ELR (cell line): ENCODE results near the gene CCDC88B.

Source experiments
- DNase-seq: peaks from one replicate; pipeline ENCODE4 v3.0.0-alpha.2; 2015; ENCODE audit warnings: low read depth

Gene CCDC88B

GRCh38 chr11:64359712-64360445 is 19.9 kb downstream of the CCDC88B start:
- no peak for DNase-seq

- DNase-seq: no peak
These were observed 20.5 kb downstream of the CCDC88B start for GRCh38 chr11:64360448-64360921.

GRCh38 chr11:64361659-64362058 is 21.7 kb downstream of the CCDC88B start:
- no peak for DNase-seq

- DNase-seq: no peak
These were observed 22.3 kb downstream of the CCDC88B start for GRCh38 chr11:64362339-64362738.

GRCh38 chr11:64364435-64364834 is 24.4 kb downstream of the CCDC88B start:
- DNase-seq: no peak

GRCh38 chr11:64364911-64365310 is 24.9 kb downstream of the CCDC88B start:
- DNase-seq: no peak

GRCh38 chr11:64366751-64367150 is 26.7 kb downstream of the CCDC88B start:
- DNase-seq: peak; percentile 33

GRCh38 chr11:64367931-64368672 is 28.1 kb downstream of the CCDC88B start:
- DNase-seq: no peak

GRCh38 chr11:64368673-64369074 is 28.7 kb downstream of the CCDC88B start:
- no peak for DNase-seq

- DNase-seq: no peak
These were observed 29.7 kb downstream of the CCDC88B start for GRCh38 chr11:64369440-64370421.

GRCh38 chr11:64371201-64371600 is 31.2 kb downstream of the CCDC88B start:
- DNase-seq: no peak

- no peak for DNase-seq
These were observed 32.0 kb downstream of the CCDC88B start for GRCh38 chr11:64372021-64372420.

- no peak for DNase-seq
These were observed 33.0 kb downstream of the CCDC88B start for GRCh38 chr11:64372802-64373597.

GRCh38 chr11:64373598-64373974 is 33.6 kb downstream of the CCDC88B start:
- no peak for DNase-seq

- DNase-seq: no peak
These were observed 36.1 kb downstream of the CCDC88B start for GRCh38 chr11:64376071-64376470.

- DNase-seq: no peak
These were observed 38.4 kb downstream of the CCDC88B start for GRCh38 chr11:64378335-64378880.

- DNase-seq: no peak
These were observed 39.2 kb downstream of the CCDC88B start for GRCh38 chr11:64379160-64379559.

- no peak for DNase-seq
These were observed 40.1 kb downstream of the CCDC88B start for GRCh38 chr11:64379817-64380709.

GRCh38 chr11:64381350-64381749 is 41.3 kb downstream of the CCDC88B start:
- no peak for DNase-seq

- DNase-seq: no peak
These were observed 42.0 kb downstream of the CCDC88B start for GRCh38 chr11:64382047-64382446.
